Stomach (tissue), 9 donors: ENCODE data around the gene LACTB. TPM values are rescaled to one million over a fixed set of nuclear protein-coding genes. Genes with fewer than 3 reads are reported as not detected.

Experiments
- DNase-seq, 2 donors: peaks; one replicate each; pipeline versions ENCODE4 v3.0.0 to v3.0.0-alpha.2; 2013 to 2019
- H3K27ac ChIP-seq, 5 donors: fragments of 200-600 bp in 4 of 5; sonication (generic) in 4 of 5; one replicate each; pipeline ENCODE4 v1.5.1; 2013 to 2019; ENCODE audit warnings: mild to moderate bottlenecking in 1 of 5, moderate library complexity in 1 of 5
- H3K27me3 ChIP-seq, 3 donors: fragments of 200-600 bp; sonication (generic); one replicate each; pipeline ENCODE4 v1.5.1; 2017 to 2019; ENCODE audit warnings: mixed run types in 1 of 3
- H3K36me3 ChIP-seq, 4 donors: fragments of 200-600 bp; sonication (generic); 1 replicate in 3 of 4; 2 replicates in 1 of 4; pipeline ENCODE4 v1.5.1; 2016 to 2019
- H3K4me1 ChIP-seq, 4 donors: fragments of 200-600 bp; sonication (generic); one replicate each; pipeline ENCODE4 v1.5.1; 2016 to 2019
- H3K4me3 ChIP-seq, 4 donors: fragments of 200-600 bp; sonication (generic) in 3 of 4; one replicate each; pipeline ENCODE4 v1.5.1; 2016 to 2019; ENCODE audit warnings: mild to moderate bottlenecking in 1 of 4
- H3K9me3 ChIP-seq, 4 donors: fragments of 200-600 bp; sonication (generic); one replicate each; pipeline ENCODE4 v1.5.1; 2016 to 2019
- CTCF ChIP-seq, 7 experiments: fragments of 450-650 bp in 4 of 7; fragments of 200-600 bp in 3 of 7; sonication (generic) in 3 of 7; IDR thresholded peaks; one replicate each; pipeline ENCODE4 v1.5.1; 2016 to 2019; ENCODE audit warnings: antibody characterized with exemption in 7 of 7, control low read depth in 2 of 7, mild to moderate bottlenecking in 1 of 7
- EP300 ChIP-seq: sonication (generic); formaldehyde crosslinking; IDR thresholded peaks from one replicate; pipeline ENCODE4 v1.6.1; 2017; ENCODE audit warnings: antibody characterized with exemption
- POLR2A ChIP-seq, 4 donors: fragments of 450-650 bp; IDR thresholded peaks; one replicate each; pipeline ENCODE4 v1.6.1; 2016; ENCODE audit warnings: antibody characterized with exemption in 4 of 4, control low read depth in 2 of 4, mild to moderate bottlenecking in 1 of 4, moderate library complexity in 1 of 4
- POLR2AphosphoS5 ChIP-seq, 3 donors: sonication (generic); formaldehyde crosslinking; IDR thresholded peaks; one replicate each; pipeline ENCODE4 v1.6.1; 2016; ENCODE audit warnings: antibody characterized with exemption in 3 of 3
- WGBS, 5 donors: extraction: QIAGEN DNeasy Blood & Tissue Kit in 3 of 5; methylation state at CpG; one replicate each; pipeline versions ENCODE4 v1.1.5 to v1.1.7; 2013 to 2018; 5-methylcytosine and 5-hydroxymethylcytosine counted together
- intact Hi-C: fragments of 100-400 bp; cut with DNase I; formaldehyde crosslinking; loops from one replicate; pipeline ENCODE4 v1.15.1; 2023; ENCODE audit warnings: low total_unique reads
- polyA plus RNA-seq, 3 donors: library from polyadenylated mRNA; stranded (reverse); fragments of 200-250 nt; gene quantifications; one replicate each; pipeline ENCODE4 v1.2.3, GENCODE V29; 2013
- total RNA-seq, 5 donors: library from RNA; depleted of rRNA; stranded (reverse); fragments of >200 nt; gene quantifications; one replicate each; pipeline versions ENCODE4 v1.1.0 to v1.2.3, GENCODE V29; 2014 to 2016
- donor health status: healthy with polysubstance abuse.
- donor health status: Bipolar disorder and iron deficiency.
- donor health status: healthy.

LACTB gene
- total and polyA plus RNA-seq, 8 donors: 1.2 to 30.8 (median 11.1) TPM

GRCh38 chr15:63156086-63156710 lies 34.5 kb downstream of the LACTB start:
- peak overlapping the region in 4 of 5 donors; percentile 92 to 98 (median 95) for H3K27ac ChIP-seq
- peaks cover 18 to 43% (median 41%) of the 10 kb centered on the region in 4 donors for H3K36me3 ChIP-seq
- 2 to 4% (median 3%) methylated on average over 10 of the region's 10 CpGs for WGBS, 5 donors
- no peaks in the 10 kb centered on the region for H3K9me3 ChIP-seq
- DNase-seq: peak in 1 of 2 donors; percentile 29
- H3K27me3 ChIP-seq: no peaks in the 10 kb centered on the region
- H3K4me1 ChIP-seq: peaks cover 12 to 35% (median 22%) of the 10 kb centered on the region in 4 donors
- intact Hi-C loops: no loop called here
- peak overlapping the region; percentile 78 to 84 (median 82) for H3K4me3 ChIP-seq
- TF ChIP-seq CTCF (IDR thresholded peaks at IDR 0.05): no peak
- TF ChIP-seq POLR2AphosphoS5 (IDR thresholded peaks at IDR 0.05): no peak
- no peak for TF ChIP-seq POLR2A (IDR thresholded peaks at IDR 0.05)
- TF ChIP-seq EP300: no peak

- H3K27ac ChIP-seq: peak overlapping the region; percentile 92 to 98 (median 96)
- peaks cover 12 to 35% (median 22%) of the 10 kb centered on the region in 4 donors for H3K4me1 ChIP-seq
- no peaks in the 10 kb centered on the region for H3K27me3 ChIP-seq
- TF ChIP-seq POLR2A (IDR thresholded peaks at IDR 0.05): no peak
- TF ChIP-seq POLR2AphosphoS5 (IDR thresholded peaks at IDR 0.05): no peak
- no peak for TF ChIP-seq CTCF (IDR thresholded peaks at IDR 0.05)
- no peak for TF ChIP-seq EP300
- peak overlapping the region; percentile 78 to 84 (median 82) for H3K4me3 ChIP-seq
- peak in 1 of 2 donors; percentile 66 for DNase-seq
- no peaks in the 10 kb centered on the region for H3K9me3 ChIP-seq
- WGBS, 5 donors: 0 to 1% (median 0%) methylated on average over 16 of the region's 16 CpGs
- peaks cover 18 to 38% (median 36%) of the 10 kb centered on the region in 4 donors for H3K36me3 ChIP-seq
- intact Hi-C loops: no loop called here
Measured at GRCh38 chr15:63156755-63157117, 35.1 kb downstream of the LACTB start.

- Histone ChIP-seq H3K4me3 (peak within 1 kb of the TSS; percentile 78 to 84 (median 82)), H3K36me3 (peaks cover 18 to 32% (median 31%) of the 10 kb centered on the region in 4 donors), H3K4me1 (peaks cover 12 to 35% (median 22%) of the 10 kb centered on the region in 4 donors), H3K27me3 (no peaks in the 10 kb centered on the region), H3K9me3 (no peaks in the 10 kb centered on the region), H3K27ac (peak within 1 kb of the TSS; percentile 92 to 98 (median 96))
- TF ChIP-seq POLR2A (IDR thresholded peaks at IDR 0.05): peak in 2 of 4 donors; percentile 36 to 72
- peak; percentile 50 to 97 (median 95) for TF ChIP-seq POLR2AphosphoS5 (IDR thresholded peaks at IDR 0.05)
- no peak for TF ChIP-seq CTCF (IDR thresholded peaks at IDR 0.05)
- intact Hi-C loops: no loop called here
- DNase-seq: peak; percentile 92 to 97
- WGBS, 5 donors: 0 to 1% (median 1%) methylated on average over 34 to 60 of the region's 60 CpGs
Measured at GRCh38 chr15:63157118-63157843, 35.6 kb downstream of the LACTB start, which contains the start of gene RPS27L. RPS27L (minus strand) TSS chr15:63157477; CDS start chr15:63157405, 72 bp downstream.

- intact Hi-C loops: no loop called here
Measured at GRCh38 chr15:63157891-63158431, 36.3 kb downstream of the LACTB start.

More at GRCh38 chr15:63157891-63158431, 36.3 kb downstream of the LACTB start:
- peaks cover 12 to 35% (median 22%) of the 10 kb centered on the region in 4 donors for H3K4me1 ChIP-seq
- H3K9me3 ChIP-seq: no peaks in the 10 kb centered on the region
- TF ChIP-seq CTCF (IDR thresholded peaks at IDR 0.05) (no peak), POLR2A (IDR thresholded peaks at IDR 0.05) (no peak), POLR2AphosphoS5 (IDR thresholded peaks at IDR 0.05) (no peak), EP300 (no peak)
- peaks cover 11 to 26% (median 25%) of the 10 kb centered on the region in 4 donors for H3K36me3 ChIP-seq
- peak overlapping the region; percentile 78 to 84 (median 82) for H3K4me3 ChIP-seq
- WGBS, 5 donors: 6 to 12% (median 8%) methylated on average over 18 of the region's 18 CpGs
- H3K27ac ChIP-seq: peak overlapping the region; percentile 92 to 98 (median 96)
- DNase-seq: peak; percentile 31 to 85
- no peaks in the 10 kb centered on the region for H3K27me3 ChIP-seq
